Activated CD8-positive, alpha-beta memory T cell treated with anti-CD3 and anti-CD28 coated beads for 4 hours (primary cell): ENCODE measurements around the gene KIF23.

ENCODE experiments used
- DNase-seq, 2 donors: peaks; one replicate each; pipeline ENCODE4 v3.0.0-alpha.2; 2020; ENCODE audit warnings: low read depth in 2 of 2

Gene KIF23

GRCh38 chr15:69491038-69491505, 76.9 kb downstream of the KIF23 start:
- no peak for DNase-seq

GRCh38 chr15:69493406-69493805, 79.3 kb downstream of the KIF23 start:
- no peak for DNase-seq

DNA sequence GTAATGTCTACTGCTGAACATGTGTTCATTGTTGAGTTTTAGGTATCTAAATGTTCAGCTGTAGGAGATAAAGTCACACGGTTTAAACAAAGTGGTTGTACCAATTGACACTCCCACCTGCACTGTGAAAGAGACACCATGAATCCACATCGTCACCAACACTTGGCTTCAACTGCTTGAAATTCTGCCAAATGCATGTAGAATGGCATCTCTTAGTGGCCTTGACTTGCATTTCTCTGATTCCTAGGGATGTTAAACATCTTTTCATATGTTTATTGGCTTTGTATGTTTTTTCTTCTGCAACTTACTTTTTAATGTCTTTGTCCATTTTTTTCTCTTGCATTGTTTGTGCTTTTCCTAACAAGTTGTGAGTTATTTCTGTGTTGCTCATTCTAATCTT, 81.9 kb downstream of the KIF23 start:
- DNase-seq, result no peak

DNA sequence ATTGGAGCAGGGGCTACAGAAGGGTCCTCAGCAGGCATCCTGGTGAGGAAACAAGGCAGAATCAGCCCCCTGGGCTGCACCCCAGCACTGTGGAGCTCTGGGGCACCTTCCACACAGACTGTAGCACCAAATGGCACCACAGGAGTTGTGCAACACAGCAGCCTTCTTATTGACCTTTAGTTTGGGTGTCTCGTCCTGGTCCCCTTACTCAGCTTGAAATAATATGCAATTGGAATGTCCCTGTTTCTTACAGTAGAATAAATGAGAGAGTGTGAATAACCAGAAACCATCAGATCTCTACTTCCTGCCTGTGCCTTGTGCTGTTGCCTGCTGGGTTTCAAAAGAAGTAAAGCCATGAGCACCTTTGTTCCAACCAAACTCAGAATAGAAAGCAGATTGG, 82.9 kb downstream of the KIF23 start:
- no peak for DNase-seq

DNA sequence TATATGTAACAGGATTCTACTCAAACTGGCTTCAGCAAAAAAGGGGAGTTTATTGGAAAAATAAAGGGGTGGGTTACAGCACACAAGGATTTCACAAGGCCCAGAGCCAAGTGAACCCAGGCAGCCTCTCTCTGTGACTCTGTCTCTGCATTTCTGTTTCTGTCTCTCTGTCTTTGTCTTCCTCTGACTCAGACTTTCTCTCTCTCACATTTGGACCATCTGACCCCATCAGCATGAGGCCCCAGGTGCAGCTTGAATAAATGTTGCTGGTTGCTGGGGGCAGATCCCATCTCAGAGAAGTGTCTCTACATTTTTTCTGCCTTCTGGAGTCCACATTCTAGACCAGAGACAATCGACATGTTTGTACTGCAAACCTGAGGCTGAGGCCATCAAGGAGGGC, 83.5 kb downstream of the KIF23 start:
- DNase-seq, result no peak
